ENCODE data around the gene ANGPTL8. TPM values are rescaled to one million over a fixed set of nuclear protein-coding genes. Genes with fewer than 3 reads are reported as not detected.

The ANGPTL8 gene
- total RNA-seq, 1 donor = not detected

DNA sequence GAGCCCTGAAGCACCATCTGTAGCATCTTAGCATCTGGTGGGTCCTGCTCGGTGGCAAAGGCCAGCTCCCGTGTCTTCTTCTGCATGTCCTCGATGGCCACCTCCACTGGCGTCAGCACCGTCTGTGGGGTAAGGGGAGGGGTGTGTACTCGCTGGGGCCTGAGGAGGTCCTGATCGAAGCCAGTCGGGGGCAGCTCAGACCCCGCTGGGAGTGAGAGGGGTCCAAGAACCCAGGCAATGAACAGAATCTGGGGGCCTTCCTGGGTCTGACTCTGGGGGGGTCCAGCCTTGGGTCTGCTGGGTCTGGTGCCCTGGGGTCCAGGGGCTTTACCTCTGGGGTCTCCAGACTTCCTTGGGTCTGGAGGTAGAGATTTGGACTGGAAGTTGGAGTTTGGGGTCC, 38.5 kb upstream of the ANGPTL8 start:
- H3K79me2 ChIP-seq (ENCODE audit: insufficient read depth, low read length) = peaks cover 13% of the 10 kb centered on the region
- H2AFZ ChIP-seq (ENCODE audit: low read length) = no peak overlapping the region
- H3K4me1 ChIP-seq (ENCODE audit: insufficient read depth, low read length) = peaks cover 23% of the 10 kb centered on the region
- peak; percentile 78 for DNase-seq (ENCODE audit: insufficient read length, low spot score, missing footprints)
- H3K4me2 ChIP-seq (ENCODE audit: insufficient read depth, low read length) = no peak overlapping the region
- H4K20me1 ChIP-seq (ENCODE audit: insufficient read depth, low read length) = peaks cover 5% of the 10 kb centered on the region
- H3K27ac ChIP-seq (ENCODE audit: low read depth, low read length) = no peak overlapping the region
- H3K9me3 ChIP-seq (ENCODE audit: low read depth, low read length) = no peaks in the 10 kb centered on the region
- no peaks in the 10 kb centered on the region for H3K27me3 ChIP-seq (ENCODE audit: insufficient read depth, low read length)
- H3K4me3 ChIP-seq (ENCODE audit: insufficient read depth, low read length) = no peak overlapping the region
- TF ChIP-seq, protein P1, sequence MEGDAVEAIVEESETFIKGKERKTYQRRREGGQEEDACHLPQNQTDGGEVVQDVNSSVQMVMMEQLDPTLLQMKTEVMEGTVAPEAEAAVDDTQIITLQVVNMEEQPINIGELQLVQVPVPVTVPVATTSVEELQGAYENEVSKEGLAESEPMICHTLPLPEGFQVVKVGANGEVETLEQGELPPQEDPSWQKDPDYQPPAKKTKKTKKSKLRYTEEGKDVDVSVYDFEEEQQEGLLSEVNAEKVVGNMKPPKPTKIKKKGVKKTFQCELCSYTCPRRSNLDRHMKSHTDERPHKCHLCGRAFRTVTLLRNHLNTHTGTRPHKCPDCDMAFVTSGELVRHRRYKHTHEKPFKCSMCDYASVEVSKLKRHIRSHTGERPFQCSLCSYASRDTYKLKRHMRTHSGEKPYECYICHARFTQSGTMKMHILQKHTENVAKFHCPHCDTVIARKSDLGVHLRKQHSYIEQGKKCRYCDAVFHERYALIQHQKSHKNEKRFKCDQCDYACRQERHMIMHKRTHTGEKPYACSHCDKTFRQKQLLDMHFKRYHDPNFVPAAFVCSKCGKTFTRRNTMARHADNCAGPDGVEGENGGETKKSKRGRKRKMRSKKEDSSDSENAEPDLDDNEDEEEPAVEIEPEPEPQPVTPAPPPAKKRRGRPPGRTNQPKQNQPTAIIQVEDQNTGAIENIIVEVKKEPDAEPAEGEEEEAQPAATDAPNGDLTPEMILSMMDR (IDR thresholded peaks at IDR 0.05; ENCODE audit: extremely low read depth, low read depth, low read length) = no peak
- H3K36me3 ChIP-seq (ENCODE audit: insufficient read depth, low read length) = no peaks in the 10 kb centered on the region

DNA sequence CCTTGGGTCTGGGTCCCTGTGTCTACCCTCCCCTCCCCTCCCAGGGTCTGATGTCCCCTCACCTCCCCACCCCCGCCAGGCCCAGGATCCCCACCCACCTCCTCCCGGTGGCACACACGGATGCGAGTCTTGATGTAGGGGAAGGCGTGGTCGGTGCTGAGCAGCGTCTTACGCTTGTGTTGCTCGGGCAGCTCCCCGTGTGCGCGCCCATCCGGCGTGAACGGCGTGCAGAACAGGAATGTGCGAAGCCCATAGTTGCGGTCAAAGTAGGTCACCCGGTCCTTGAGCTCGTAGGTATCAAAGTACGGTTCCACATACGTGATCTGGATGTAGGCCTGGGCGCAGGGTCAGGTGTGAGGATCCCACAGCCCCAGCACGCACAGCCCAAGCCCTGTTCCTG, 37.6 kb upstream of the ANGPTL8 start:
- Histone ChIP-seq H4K20me1 (ENCODE audit: insufficient read depth, low read length) (no peaks in the 10 kb centered on the region), H3K4me1 (ENCODE audit: insufficient read depth, low read length) (peaks cover 23% of the 10 kb centered on the region), H3K79me2 (ENCODE audit: insufficient read depth, low read length) (peaks cover 5% of the 10 kb centered on the region), H3K36me3 (ENCODE audit: insufficient read depth, low read length) (no peaks in the 10 kb centered on the region), H2AFZ (ENCODE audit: low read length) (no peak overlapping the region), H3K27me3 (ENCODE audit: insufficient read depth, low read length) (no peaks in the 10 kb centered on the region), H3K9me3 (ENCODE audit: low read depth, low read length) (no peaks in the 10 kb centered on the region), H3K4me2 (ENCODE audit: insufficient read depth, low read length) (no peak overlapping the region), H3K27ac (ENCODE audit: low read depth, low read length) (no peak overlapping the region), H3K4me3 (ENCODE audit: insufficient read depth, low read length) (no peak overlapping the region)
- TF ChIP-seq, protein P1 (IDR thresholded peaks at IDR 0.05; ENCODE audit: extremely low read depth, low read depth, low read length) = no peak
- peak; percentile 46 for DNase-seq (ENCODE audit: insufficient read length, low spot score, missing footprints)

DNA sequence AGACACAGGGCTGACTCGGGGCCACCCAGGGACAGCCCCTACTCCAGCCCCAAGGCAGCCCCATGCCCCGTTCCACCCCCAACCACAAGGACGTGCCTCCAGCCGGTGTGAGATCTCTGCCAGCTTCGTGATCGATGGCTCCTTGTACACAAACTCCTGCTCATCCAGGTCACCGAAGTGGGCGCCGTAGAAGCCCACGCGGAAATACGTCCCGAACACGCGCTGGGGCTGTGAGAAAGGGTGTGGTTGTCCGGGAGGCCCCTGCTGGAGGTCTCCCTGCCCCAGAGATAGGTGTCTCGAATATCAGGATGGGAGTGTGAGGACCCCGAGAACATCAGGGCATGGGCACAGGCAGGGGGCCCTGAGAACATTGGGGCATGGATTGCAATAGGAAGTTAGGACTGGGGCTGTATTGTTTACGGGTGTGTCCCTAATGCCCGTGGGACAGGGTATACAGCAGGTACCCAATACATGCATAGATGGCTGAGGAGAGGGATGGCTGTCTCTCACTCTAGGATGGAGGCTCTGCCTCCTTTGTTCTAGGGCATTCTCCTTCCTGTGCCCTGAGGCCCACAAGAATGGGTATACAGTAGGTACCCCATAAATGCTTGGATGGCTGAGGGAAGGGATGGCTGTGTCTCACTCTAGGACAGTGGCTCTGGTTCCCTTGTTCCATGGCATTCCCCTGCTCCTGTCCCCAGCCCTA, 36.8 kb upstream of the ANGPTL8 start:
- Histone ChIP-seq H2AFZ (ENCODE audit: low read length) (no peak overlapping the region), H3K27ac (ENCODE audit: low read depth, low read length) (peak overlapping the region; percentile 85), H3K4me2 (ENCODE audit: insufficient read depth, low read length) (peak overlapping the region; percentile 50), H3K4me3 (ENCODE audit: insufficient read depth, low read length) (peak overlapping the region; percentile 8), H3K4me1 (ENCODE audit: insufficient read depth, low read length) (peaks cover 23% of the 10 kb centered on the region), H3K79me2 (ENCODE audit: insufficient read depth, low read length) (no peaks in the 10 kb centered on the region), H3K9me3 (ENCODE audit: low read depth, low read length) (no peaks in the 10 kb centered on the region), H4K20me1 (ENCODE audit: insufficient read depth, low read length) (no peaks in the 10 kb centered on the region), H3K36me3 (ENCODE audit: insufficient read depth, low read length) (no peaks in the 10 kb centered on the region), H3K27me3 (ENCODE audit: insufficient read depth, low read length) (no peaks in the 10 kb centered on the region)
- peak; percentile 88 for DNase-seq (ENCODE audit: insufficient read length, low spot score, missing footprints)
- TF ChIP-seq, protein P1 (IDR thresholded peaks at IDR 0.05; ENCODE audit: extremely low read depth, low read depth, low read length) = no peak

DNA sequence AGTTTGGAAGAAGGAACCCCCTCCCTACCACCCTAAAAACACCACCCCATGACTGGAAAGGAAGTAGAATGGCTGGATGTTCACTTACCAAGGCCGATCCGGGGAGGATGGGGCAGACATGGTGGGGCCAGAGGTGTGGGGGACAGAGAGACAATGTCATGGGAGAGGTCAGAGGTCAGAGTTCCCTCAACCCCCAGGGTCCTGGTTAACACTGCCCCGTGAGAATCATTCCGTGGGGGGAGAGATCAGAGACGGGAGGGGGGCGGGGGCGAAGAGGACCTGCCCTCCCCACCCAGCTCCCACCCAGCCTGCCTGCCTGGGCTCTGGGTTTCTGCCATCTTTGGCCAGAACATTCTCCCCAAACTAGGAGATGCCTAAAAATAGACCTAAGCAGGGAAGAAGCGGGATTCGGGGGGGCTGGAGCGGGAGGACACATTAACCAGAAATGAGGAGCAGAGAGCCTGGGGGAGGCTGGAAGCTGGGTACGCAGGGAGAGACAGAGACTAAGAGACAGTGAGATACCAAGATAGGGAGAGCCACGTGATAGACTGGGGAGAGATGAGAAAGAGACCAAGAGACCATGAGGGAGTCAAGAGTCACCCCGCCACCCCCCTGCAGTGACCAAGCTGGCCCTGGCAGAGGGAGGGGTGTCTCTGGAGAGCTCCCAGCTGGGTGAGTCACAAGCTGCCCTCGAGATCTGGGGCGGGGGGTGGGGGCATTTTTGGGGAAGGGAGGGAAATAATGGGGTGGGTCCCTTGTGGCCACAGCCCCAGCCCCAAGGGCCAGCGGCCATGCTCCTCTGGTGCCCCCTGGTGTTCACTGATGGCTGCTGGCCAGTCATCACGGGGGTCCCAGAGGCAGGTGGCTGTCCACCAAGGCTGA, 36.0 kb upstream of the ANGPTL8 start:
- Histone ChIP-seq H4K20me1 (ENCODE audit: insufficient read depth, low read length) (no peaks in the 10 kb centered on the region), H3K9me3 (ENCODE audit: low read depth, low read length) (no peaks in the 10 kb centered on the region), H2AFZ (ENCODE audit: low read length) (peak overlapping the region; percentile 11), H3K4me3 (ENCODE audit: insufficient read depth, low read length) (peak overlapping the region; percentile 8), H3K79me2 (ENCODE audit: insufficient read depth, low read length) (no peaks in the 10 kb centered on the region), H3K36me3 (ENCODE audit: insufficient read depth, low read length) (no peaks in the 10 kb centered on the region), H3K27ac (ENCODE audit: low read depth, low read length) (peak overlapping the region; percentile 85), H3K4me2 (ENCODE audit: insufficient read depth, low read length) (peak overlapping the region; percentile 50), H3K27me3 (ENCODE audit: insufficient read depth, low read length) (no peaks in the 10 kb centered on the region), H3K4me1 (ENCODE audit: insufficient read depth, low read length) (peaks cover 23% of the 10 kb centered on the region)
- TF ChIP-seq, protein P1 (IDR thresholded peaks at IDR 0.05; ENCODE audit: extremely low read depth, low read depth, low read length) = peak; percentile 65
- peak; percentile 99 for DNase-seq (ENCODE audit: insufficient read length, low spot score, missing footprints)
